GM23338 (cell line): Measurements from ENCODE around the gene AGAP4. TPM values are rescaled to one million over a fixed set of nuclear protein-coding genes. Genes with fewer than 3 reads are reported as not detected.
"Not testable (repeated sequence)": the region's sequence is repeated elsewhere in the genome, so short reads cannot be mapped to it uniquely, and the experiment has no call there.

Experiments
- ATAC-seq: fragments of 200-7000 bp; cut with Tn5 transposase; 3 replicates; pipeline ENCODE4 v1.9.1; 2020
- DNase-seq: peaks from one replicate; pipeline ENCODE4 v3.0.0-alpha.2; 2015; ENCODE audit warnings: low spot score
- H2AFZ ChIP-seq: fragments of 200-600 bp; sonication (generic); 2 replicates; pipeline ENCODE4 v1.8.0; 2016; ENCODE audit warnings: antibody characterized with exemption, mild to moderate bottlenecking, moderate library complexity
- H3F3A ChIP-seq: fragments of 200-600 bp; sonication (generic); replicated peaks from 2 replicates; pipeline ENCODE4 v1.8.0; 2017; ENCODE audit warnings: antibody characterized with exemption, mixed run types, low read depth
- H3K27ac ChIP-seq: fragments of 200-600 bp; sonication (generic); 2 replicates; pipeline ENCODE4 v1.6.1; 2016; ENCODE audit warnings: low read depth
- H3K27me3 ChIP-seq: fragments of 200-600 bp; sonication (generic); 2 replicates; pipeline ENCODE4 v1.8.0; 2016; ENCODE audit warnings: mild to moderate bottlenecking, mixed run types, moderate library complexity; ENCODE audit not compliant: insufficient read depth
- H3K36me3 ChIP-seq: fragments of 200-600 bp; sonication (generic); 2 replicates; pipeline ENCODE4 v1.8.0; 2016; ENCODE audit warnings: mild to moderate bottlenecking; ENCODE audit not compliant: insufficient read depth
- H3K4me1 ChIP-seq: fragments of 200-600 bp; sonication (generic); 2 replicates; pipeline ENCODE4 v1.8.0; 2016; ENCODE audit warnings: mild to moderate bottlenecking, moderate library complexity; ENCODE audit not compliant: insufficient read depth
- H3K4me2 ChIP-seq: fragments of 200-600 bp; sonication (generic); 2 replicates; pipeline ENCODE4 v1.7.1; 2017; ENCODE audit warnings: mixed run types
- H3K4me3 ChIP-seq: fragments of 200-600 bp; sonication (generic); 2 replicates; pipeline ENCODE4 v1.6.1; 2016; ENCODE audit warnings: mixed run types
- H3K79me2 ChIP-seq: fragments of 200-600 bp; sonication (generic); replicated peaks from 2 replicates; pipeline ENCODE4 v1.8.0; 2017; ENCODE audit warnings: mild to moderate bottlenecking; ENCODE audit not compliant: insufficient read depth
- H3K9me2 ChIP-seq: fragments of 200-600 bp; sonication (generic); 2 replicates; pipeline ENCODE4 v1.8.0; 2017; ENCODE audit not compliant: insufficient read depth
- H4K20me1 ChIP-seq: fragments of 200-600 bp; sonication (generic); replicated peaks from 2 replicates; pipeline ENCODE4 v1.8.0; 2017; ENCODE audit warnings: mild to moderate bottlenecking; ENCODE audit not compliant: insufficient read depth
- H3K27ac Mint-ChIP-seq: 2 replicates; pipeline ENCODE4 v1.8.0; 2020; ENCODE audit warnings: inconsistent platforms, mild to moderate bottlenecking, moderate library complexity, mixed read lengths
- H3K27me3 Mint-ChIP-seq: 3 replicates; pipeline ENCODE4 v1.8.0; 2022; ENCODE audit warnings: low read depth, mild to moderate bottlenecking, moderate library complexity, mixed read lengths, inconsistent platforms; ENCODE audit not compliant: insufficient read depth, poor library complexity
- H3K36me3 Mint-ChIP-seq: 3 replicates; pipeline ENCODE4 v1.8.0; 2021; ENCODE audit warnings: low read depth, mild to moderate bottlenecking, inconsistent platforms, moderate library complexity, mixed read lengths
- H3K4me1 Mint-ChIP-seq: 3 replicates; pipeline ENCODE4 v1.8.0; 2020; ENCODE audit warnings: mild to moderate bottlenecking, inconsistent platforms, mixed read lengths
- H3K4me3 Mint-ChIP-seq: 3 replicates; pipeline ENCODE4 v1.8.0; 2021; ENCODE audit warnings: moderate library complexity, mild to moderate bottlenecking, inconsistent platforms, mixed read lengths
- H3K9me3 Mint-ChIP-seq: 3 replicates; pipeline ENCODE4 v1.8.0; 2020; ENCODE audit warnings: moderate library complexity, mild to moderate bottlenecking, inconsistent platforms, mixed read lengths
- polyA plus RNA-seq: library from polyadenylated mRNA; unstranded; fragments of >200 nt; fragmentation: Nextera tagmentation; extraction: Ambion mirVana; gene quantifications from 2 replicates; pipeline ENCODE4 v1.2.1, GENCODE V29; 2016
- total RNA-seq: library from RNA; depleted of rRNA; stranded (reverse); fragments of >200 nt; shearing (Covaris generic); gene quantifications from 2 replicates; pipeline ENCODE4 v1.2.3, GENCODE V29; 2014
- TF ChIP-seq, protein P1 (sequence below), 2 experiments: fragments of 200-600 bp in 1 of 2; sonication (generic) in 1 of 2; conservative IDR thresholded peaks; 2 replicates each; pipeline versions ENCODE4 v1.5.1 to v1.6.1; 2016 to 2017; ENCODE audit warnings: antibody characterized with exemption in 2 of 2, low read depth in 2 of 2, mild to moderate bottlenecking in 2 of 2, moderate library complexity in 1 of 2
- TF ChIP-seq, protein P2 (sequence below): IDR thresholded peaks from one replicate; pipeline ENCODE4 v1.6.1; 2018; ENCODE audit warnings: antibody characterized with exemption; ENCODE audit not compliant: unreplicated experiment
- TF ChIP-seq, protein P3 (sequence below): IDR thresholded peaks from 2 replicates; pipeline ENCODE4 v1.6.1; 2016; ENCODE audit warnings: antibody characterized with exemption

AGAP4 gene
- total and polyA plus RNA-seq, 2 experiments from 2014 or later = 19.9 to 21.5 TPM

DNA sequence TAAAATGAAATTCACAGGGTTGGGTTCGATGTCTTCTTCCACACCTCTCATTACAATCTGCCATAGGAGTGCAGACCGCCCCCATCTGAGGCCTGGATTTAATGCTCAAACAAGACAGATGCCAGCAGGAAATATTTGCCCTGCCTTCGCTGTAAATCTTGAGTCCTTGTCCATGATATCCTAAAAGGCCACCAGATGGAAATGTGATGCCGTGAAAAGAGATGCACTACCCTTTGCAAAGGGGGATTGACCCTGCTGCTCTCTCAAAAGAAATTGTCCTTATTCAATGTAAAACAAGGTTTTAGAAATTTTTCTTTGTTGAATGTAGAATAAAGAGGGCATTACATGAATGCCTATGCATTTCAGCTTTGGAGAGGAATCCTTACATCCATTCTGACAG lies 37.5 kb downstream of the AGAP4 start:
- peaks cover 9% of the 10 kb centered on the region for H3K4me1 Mint-ChIP-seq
- H3K27me3 Mint-ChIP-seq = no peaks in the 10 kb centered on the region
- TF ChIP-seq, protein P1, sequence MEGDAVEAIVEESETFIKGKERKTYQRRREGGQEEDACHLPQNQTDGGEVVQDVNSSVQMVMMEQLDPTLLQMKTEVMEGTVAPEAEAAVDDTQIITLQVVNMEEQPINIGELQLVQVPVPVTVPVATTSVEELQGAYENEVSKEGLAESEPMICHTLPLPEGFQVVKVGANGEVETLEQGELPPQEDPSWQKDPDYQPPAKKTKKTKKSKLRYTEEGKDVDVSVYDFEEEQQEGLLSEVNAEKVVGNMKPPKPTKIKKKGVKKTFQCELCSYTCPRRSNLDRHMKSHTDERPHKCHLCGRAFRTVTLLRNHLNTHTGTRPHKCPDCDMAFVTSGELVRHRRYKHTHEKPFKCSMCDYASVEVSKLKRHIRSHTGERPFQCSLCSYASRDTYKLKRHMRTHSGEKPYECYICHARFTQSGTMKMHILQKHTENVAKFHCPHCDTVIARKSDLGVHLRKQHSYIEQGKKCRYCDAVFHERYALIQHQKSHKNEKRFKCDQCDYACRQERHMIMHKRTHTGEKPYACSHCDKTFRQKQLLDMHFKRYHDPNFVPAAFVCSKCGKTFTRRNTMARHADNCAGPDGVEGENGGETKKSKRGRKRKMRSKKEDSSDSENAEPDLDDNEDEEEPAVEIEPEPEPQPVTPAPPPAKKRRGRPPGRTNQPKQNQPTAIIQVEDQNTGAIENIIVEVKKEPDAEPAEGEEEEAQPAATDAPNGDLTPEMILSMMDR (conservative IDR thresholded peaks at IDR 0.05; ENCODE audit: low read depth in 2 of 2) = peak in 1 of 2 experiments; percentile 36; a peak in 3 of 4 replicates
- TF ChIP-seq, protein P2, sequence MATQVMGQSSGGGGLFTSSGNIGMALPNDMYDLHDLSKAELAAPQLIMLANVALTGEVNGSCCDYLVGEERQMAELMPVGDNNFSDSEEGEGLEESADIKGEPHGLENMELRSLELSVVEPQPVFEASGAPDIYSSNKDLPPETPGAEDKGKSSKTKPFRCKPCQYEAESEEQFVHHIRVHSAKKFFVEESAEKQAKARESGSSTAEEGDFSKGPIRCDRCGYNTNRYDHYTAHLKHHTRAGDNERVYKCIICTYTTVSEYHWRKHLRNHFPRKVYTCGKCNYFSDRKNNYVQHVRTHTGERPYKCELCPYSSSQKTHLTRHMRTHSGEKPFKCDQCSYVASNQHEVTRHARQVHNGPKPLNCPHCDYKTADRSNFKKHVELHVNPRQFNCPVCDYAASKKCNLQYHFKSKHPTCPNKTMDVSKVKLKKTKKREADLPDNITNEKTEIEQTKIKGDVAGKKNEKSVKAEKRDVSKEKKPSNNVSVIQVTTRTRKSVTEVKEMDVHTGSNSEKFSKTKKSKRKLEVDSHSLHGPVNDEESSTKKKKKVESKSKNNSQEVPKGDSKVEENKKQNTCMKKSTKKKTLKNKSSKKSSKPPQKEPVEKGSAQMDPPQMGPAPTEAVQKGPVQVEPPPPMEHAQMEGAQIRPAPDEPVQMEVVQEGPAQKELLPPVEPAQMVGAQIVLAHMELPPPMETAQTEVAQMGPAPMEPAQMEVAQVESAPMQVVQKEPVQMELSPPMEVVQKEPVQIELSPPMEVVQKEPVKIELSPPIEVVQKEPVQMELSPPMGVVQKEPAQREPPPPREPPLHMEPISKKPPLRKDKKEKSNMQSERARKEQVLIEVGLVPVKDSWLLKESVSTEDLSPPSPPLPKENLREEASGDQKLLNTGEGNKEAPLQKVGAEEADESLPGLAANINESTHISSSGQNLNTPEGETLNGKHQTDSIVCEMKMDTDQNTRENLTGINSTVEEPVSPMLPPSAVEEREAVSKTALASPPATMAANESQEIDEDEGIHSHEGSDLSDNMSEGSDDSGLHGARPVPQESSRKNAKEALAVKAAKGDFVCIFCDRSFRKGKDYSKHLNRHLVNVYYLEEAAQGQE = no peak
- TF ChIP-seq, protein P3, sequence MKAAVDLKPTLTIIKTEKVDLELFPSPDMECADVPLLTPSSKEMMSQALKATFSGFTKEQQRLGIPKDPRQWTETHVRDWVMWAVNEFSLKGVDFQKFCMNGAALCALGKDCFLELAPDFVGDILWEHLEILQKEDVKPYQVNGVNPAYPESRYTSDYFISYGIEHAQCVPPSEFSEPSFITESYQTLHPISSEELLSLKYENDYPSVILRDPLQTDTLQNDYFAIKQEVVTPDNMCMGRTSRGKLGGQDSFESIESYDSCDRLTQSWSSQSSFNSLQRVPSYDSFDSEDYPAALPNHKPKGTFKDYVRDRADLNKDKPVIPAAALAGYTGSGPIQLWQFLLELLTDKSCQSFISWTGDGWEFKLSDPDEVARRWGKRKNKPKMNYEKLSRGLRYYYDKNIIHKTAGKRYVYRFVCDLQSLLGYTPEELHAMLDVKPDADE = no peak

DNA sequence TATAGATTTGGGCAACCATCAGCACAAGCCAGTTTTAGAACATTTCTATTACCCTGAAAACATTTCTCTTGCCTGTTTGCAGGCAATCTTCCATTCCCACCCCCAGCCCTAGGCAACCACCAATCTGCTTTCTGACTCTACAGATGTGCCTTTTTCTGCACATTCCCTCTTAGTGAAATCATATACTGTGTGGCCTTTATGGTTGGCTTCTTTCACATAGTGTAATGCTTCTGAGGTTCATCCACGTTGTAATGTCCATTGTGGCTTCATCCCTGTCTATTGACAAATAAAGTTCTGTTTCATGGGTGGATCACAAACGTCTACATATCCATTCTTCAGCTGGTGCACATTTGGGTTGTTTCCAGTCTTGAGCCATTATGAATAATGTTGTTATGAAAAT lies 42.3 kb downstream of the AGAP4 start:
- not testable (repeated sequence) for DNase-seq, H3K27ac ChIP-seq, H3K36me3 Mint-ChIP-seq, H3K9me2 ChIP-seq, H2AFZ ChIP-seq, H3K4me2 ChIP-seq, ATAC-seq, H3K27me3 Mint-ChIP-seq, H3K36me3 ChIP-seq, H3K4me1 ChIP-seq, H3F3A ChIP-seq, H3K27ac Mint-ChIP-seq, H3K9me3 Mint-ChIP-seq, H3K4me3 ChIP-seq, H4K20me1 ChIP-seq, H3K4me1 Mint-ChIP-seq, H3K27me3 ChIP-seq, H3K79me2 ChIP-seq, H3K4me3 Mint-ChIP-seq

More for the DNA sequence above, 37.5 kb downstream of the AGAP4 start:
- Mint-ChIP-seq H3K4me3 (no peak overlapping the region), H3K36me3 (no peaks in the 10 kb centered on the region), H3K27ac (no peak overlapping the region), H3K9me3 (no peaks in the 10 kb centered on the region)
- no peaks in the 10 kb centered on the region for H3K9me2 ChIP-seq
- H3K4me2 ChIP-seq = no peak overlapping the region
- DNase-seq = peak; percentile 21
- no peaks in the 10 kb centered on the region for H3F3A ChIP-seq
- H3K4me1 ChIP-seq = no peaks in the 10 kb centered on the region
- H4K20me1 ChIP-seq = no peaks in the 10 kb centered on the region
- no peaks in the 10 kb centered on the region for H3K36me3 ChIP-seq
- no peak overlapping the region for H3K4me3 ChIP-seq
- no peak overlapping the region for H3K27ac ChIP-seq
- H3K27me3 ChIP-seq = no peaks in the 10 kb centered on the region
- H2AFZ ChIP-seq = peak overlapping the region; percentile 43; the same call in 1 of the 2 replicates
- no peak for ATAC-seq
- no peaks in the 10 kb centered on the region for H3K79me2 ChIP-seq

DNA sequence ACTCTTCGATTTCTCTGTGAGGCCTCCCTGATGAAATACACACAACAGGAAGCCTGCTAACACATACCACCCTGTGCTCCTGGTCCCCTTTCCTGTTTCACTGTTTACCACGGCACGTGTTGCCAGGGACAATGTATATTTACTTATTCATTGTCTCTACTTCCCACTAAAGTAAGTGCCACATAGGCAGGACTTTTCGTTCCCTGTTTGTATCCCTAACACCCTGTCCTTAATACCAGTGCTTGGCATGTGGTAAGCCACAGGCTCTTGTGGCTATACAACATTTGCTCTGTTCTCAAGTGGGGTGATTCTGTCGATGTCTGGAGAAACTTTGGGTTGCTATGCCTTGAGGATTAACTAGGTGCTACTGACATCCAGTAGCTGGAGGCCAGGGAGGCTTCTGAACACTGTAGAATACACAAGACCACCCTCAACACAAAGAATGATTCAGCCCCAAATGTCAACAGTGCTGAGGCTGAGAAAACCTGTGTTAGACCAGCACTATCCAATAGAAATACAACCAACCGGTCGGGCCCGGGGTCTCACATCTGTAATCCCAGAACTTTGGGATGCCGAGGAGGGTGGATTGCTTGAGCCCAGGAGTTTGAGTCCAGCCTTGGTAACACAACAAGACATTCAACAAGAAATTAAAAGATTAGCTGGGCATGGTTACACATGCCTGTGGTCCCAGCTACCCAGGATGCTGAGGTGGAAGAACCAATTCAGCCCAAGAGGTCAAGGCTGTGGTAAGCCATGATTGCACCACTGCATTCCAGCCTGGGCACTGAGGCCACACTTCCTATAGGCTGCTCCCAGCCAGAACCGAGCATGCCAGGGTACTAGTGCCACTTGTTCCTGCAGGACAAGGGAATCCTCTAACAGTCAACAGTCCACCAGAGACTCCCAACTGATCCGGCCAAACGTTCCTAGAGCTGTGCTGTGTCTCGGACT lies 44.0 kb downstream of the AGAP4 start:
- not testable (repeated sequence) for H3K4me1 Mint-ChIP-seq, H3K36me3 Mint-ChIP-seq, H3F3A ChIP-seq, H3K36me3 ChIP-seq, ATAC-seq, H3K27me3 ChIP-seq, H4K20me1 ChIP-seq, H3K4me1 ChIP-seq, H3K9me3 Mint-ChIP-seq, H3K27me3 Mint-ChIP-seq, H3K79me2 ChIP-seq, H3K27ac ChIP-seq, H3K4me2 ChIP-seq, H3K4me3 Mint-ChIP-seq, DNase-seq, H3K9me2 ChIP-seq, H3K4me3 ChIP-seq, H2AFZ ChIP-seq, H3K27ac Mint-ChIP-seq

DNA sequence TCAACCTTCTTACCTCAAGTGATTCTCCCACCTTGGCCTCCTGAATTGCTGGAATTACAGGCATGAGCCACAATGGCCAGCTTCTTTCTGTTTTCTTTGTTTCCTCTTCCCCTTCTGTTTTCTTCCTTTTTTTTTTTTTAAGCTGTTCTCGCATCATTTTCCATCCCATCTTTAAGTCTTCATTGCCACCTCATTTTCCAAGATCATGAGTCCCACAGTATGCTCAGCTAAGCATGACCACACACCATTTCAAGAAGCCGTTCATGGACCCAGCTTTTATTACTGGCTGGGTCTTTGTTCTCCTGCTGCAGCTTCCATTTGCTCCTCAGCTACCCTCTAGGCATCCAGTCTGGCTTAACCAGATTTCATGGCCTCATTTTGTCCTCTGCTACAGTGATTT lies 52.5 kb downstream of the AGAP4 start:
- H3K27ac Mint-ChIP-seq = not testable (repeated sequence)

More for the DNA sequence above, 52.5 kb downstream of the AGAP4 start:
- not testable (repeated sequence) for H3K9me3 Mint-ChIP-seq, H3K36me3 ChIP-seq, H3K79me2 ChIP-seq, H3K27me3 Mint-ChIP-seq, ATAC-seq, H3K4me1 Mint-ChIP-seq, DNase-seq, H3K27ac ChIP-seq, H4K20me1 ChIP-seq, H3F3A ChIP-seq, H3K4me2 ChIP-seq, H2AFZ ChIP-seq, H3K27me3 ChIP-seq, H3K36me3 Mint-ChIP-seq, H3K9me2 ChIP-seq, H3K4me3 Mint-ChIP-seq, H3K4me3 ChIP-seq, H3K4me1 ChIP-seq
